ENCODE measurements around the gene UBAP2. TPM values are rescaled to one million over a fixed set of nuclear protein-coding genes. Genes with fewer than 3 reads are reported as not detected.
A peak's percentile ranks its signal among the peaks of the same experiment; 100 is the strongest.
"Not testable (repeated sequence)": the region's sequence is repeated elsewhere in the genome, so short reads cannot be mapped to it uniquely, and the experiment has no call there.

The UBAP2 gene
- total RNA-seq, 2 experiments from 2014 or later: 24.7 to 26.5 TPM

DNA sequence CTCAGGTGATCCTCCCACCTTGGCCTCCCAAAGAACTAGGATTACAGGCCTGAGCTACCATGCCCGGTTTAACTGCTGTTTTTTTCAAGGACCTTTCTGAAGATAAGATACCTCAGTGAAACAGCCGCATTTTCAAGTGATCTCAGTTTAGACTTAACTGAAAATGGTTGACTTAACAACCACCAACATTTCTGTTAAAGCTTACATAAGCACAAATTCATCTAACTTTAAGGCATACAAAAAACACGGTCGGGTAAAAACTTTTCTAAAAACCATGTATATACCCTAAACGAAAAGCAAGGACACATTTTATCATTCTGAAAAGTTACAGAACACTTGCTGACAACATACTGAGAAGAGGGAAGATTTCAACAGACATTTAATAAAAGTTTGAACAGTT lies 22.9 kb downstream of the UBAP2 start:
- H3K9me3 ChIP-seq (ENCODE audit: control insufficient read depth in 1 of 2, insufficient read depth in 1 of 2, low read length in 2 of 2): no peaks in the 10 kb centered on the region
- POLR2A ChIA-PET: no interaction called here
- CTCF ChIA-PET: no interaction called here
- H3K27ac ChIP-seq (ENCODE audit: low read depth in 1 of 2, low read length in 2 of 2): no peak overlapping the region
- no peak overlapping the region for H3K4me3 ChIP-seq (ENCODE audit: low read length)
- TF ChIP-seq, protein P1, sequence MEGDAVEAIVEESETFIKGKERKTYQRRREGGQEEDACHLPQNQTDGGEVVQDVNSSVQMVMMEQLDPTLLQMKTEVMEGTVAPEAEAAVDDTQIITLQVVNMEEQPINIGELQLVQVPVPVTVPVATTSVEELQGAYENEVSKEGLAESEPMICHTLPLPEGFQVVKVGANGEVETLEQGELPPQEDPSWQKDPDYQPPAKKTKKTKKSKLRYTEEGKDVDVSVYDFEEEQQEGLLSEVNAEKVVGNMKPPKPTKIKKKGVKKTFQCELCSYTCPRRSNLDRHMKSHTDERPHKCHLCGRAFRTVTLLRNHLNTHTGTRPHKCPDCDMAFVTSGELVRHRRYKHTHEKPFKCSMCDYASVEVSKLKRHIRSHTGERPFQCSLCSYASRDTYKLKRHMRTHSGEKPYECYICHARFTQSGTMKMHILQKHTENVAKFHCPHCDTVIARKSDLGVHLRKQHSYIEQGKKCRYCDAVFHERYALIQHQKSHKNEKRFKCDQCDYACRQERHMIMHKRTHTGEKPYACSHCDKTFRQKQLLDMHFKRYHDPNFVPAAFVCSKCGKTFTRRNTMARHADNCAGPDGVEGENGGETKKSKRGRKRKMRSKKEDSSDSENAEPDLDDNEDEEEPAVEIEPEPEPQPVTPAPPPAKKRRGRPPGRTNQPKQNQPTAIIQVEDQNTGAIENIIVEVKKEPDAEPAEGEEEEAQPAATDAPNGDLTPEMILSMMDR (IDR thresholded peaks at IDR 0.05): no peak
- intact Hi-C loops (cut with DNase I, micrococcal nuclease): no loop called here
- no peak overlapping the region for H3K4me3 Mint-ChIP-seq
- H3K4me1 ChIP-seq (ENCODE audit: insufficient read depth, low read length): no peaks in the 10 kb centered on the region
- peaks cover 11% of the 10 kb centered on the region for H3K36me3 ChIP-seq (ENCODE audit: insufficient read depth, low read length)
- no peaks in the 10 kb centered on the region for H3K9me3 Mint-ChIP-seq
- H3K27me3 Mint-ChIP-seq: no peaks in the 10 kb centered on the region
- H3K36me3 Mint-ChIP-seq (ENCODE audit: low read depth): peaks cover 11% of the 10 kb centered on the region
- ATAC-seq (ENCODE audit: poor library complexity) (no peak), DNase-seq (no peak)
- no peaks in the 10 kb centered on the region for H3K27me3 ChIP-seq (ENCODE audit: control insufficient read depth in 1 of 2, insufficient read depth in 2 of 2, low read length in 2 of 2)
- peak overlapping the region; percentile 27 for H3K27ac Mint-ChIP-seq
- H3K4me1 Mint-ChIP-seq (ENCODE audit: low read depth): peaks cover 18% of the 10 kb centered on the region

DNA sequence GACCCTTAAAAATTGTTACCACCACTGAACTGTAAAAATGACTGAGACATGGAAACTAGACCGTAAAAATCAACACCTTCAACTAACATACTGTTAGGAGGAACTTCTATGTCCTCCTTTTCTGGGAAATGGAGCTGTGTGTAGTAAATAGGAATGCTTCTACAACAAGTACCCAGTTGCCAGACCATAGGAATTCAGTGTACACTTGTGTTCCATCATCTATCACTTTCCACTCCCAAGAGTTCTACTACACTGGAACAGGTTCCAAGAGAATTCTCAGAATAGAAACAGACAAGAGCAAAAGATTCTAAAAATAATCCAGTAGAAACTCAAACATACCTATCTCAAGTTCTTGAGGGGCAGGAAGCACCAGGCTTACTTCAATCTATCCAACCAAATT lies 23.6 kb downstream of the UBAP2 start:
- Mint-ChIP-seq H3K27ac (peak overlapping the region; percentile 9), H3K4me1 (ENCODE audit: low read depth) (peaks cover 18% of the 10 kb centered on the region), H3K27me3 (no peaks in the 10 kb centered on the region), H3K36me3 (ENCODE audit: low read depth) (peaks cover 11% of the 10 kb centered on the region), H3K4me3 (no peak overlapping the region), H3K9me3 (no peaks in the 10 kb centered on the region)
- Histone ChIP-seq H3K9me3 (ENCODE audit: control insufficient read depth in 1 of 2, insufficient read depth in 1 of 2, low read length in 2 of 2) (no peaks in the 10 kb centered on the region), H3K4me3 (ENCODE audit: low read length) (no peak overlapping the region), H3K27ac (ENCODE audit: low read depth in 1 of 2, low read length in 2 of 2) (no peak overlapping the region), H3K27me3 (ENCODE audit: control insufficient read depth in 1 of 2, insufficient read depth in 2 of 2, low read length in 2 of 2) (no peaks in the 10 kb centered on the region), H3K36me3 (ENCODE audit: insufficient read depth, low read length) (peaks cover 11% of the 10 kb centered on the region), H3K4me1 (ENCODE audit: insufficient read depth, low read length) (no peaks in the 10 kb centered on the region)
- DNase-seq (no peak), ATAC-seq (ENCODE audit: poor library complexity) (no peak)
- intact Hi-C loops (cut with DNase I, micrococcal nuclease): no loop called here
- TF ChIP-seq, protein P1 (IDR thresholded peaks at IDR 0.05): no peak
- POLR2A ChIA-PET: no interaction called here
- CTCF ChIA-PET: no interaction called here

DNA sequence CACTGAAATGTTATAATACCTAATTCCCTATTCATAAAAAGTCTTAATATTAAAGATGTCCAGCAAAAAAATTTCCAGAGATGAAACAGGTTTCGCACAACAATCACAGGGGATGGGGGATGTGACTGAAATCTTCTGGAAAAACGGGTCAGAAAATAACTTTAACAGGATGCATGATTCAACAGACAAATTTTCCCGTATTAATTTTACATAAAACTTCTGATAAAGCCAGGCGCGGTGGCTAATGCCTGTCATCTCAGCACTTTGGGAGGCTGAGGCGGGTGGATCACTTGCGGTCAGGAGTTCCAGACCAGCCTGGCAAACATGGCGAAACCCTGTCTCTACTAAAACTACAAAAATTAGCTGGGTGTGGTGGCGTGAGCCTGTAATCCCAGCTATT lies 24.2 kb downstream of the UBAP2 start:
- Mint-ChIP-seq H3K36me3 (ENCODE audit: low read depth) (peaks cover 11% of the 10 kb centered on the region), H3K4me1 (ENCODE audit: low read depth) (peaks cover 18% of the 10 kb centered on the region)
- intact Hi-C loops (cut with DNase I, micrococcal nuclease); ATAC-seq (ENCODE audit: poor library complexity); H3K9me3 Mint-ChIP-seq; DNase-seq; H3K4me3 ChIP-seq (ENCODE audit: low read length); H3K4me1 ChIP-seq (ENCODE audit: insufficient read depth, low read length); POLR2A ChIA-PET; H3K27ac ChIP-seq (ENCODE audit: low read depth in 1 of 2, low read length in 2 of 2); H3K27me3 Mint-ChIP-seq; CTCF ChIA-PET; H3K27me3 ChIP-seq (ENCODE audit: control insufficient read depth in 1 of 2, insufficient read depth in 2 of 2, low read length in 2 of 2); H3K9me3 ChIP-seq (ENCODE audit: control insufficient read depth in 1 of 2, insufficient read depth in 1 of 2, low read length in 2 of 2); H3K27ac Mint-ChIP-seq; H3K4me3 Mint-ChIP-seq: not testable (repeated sequence)
- peaks cover 11% of the 10 kb centered on the region for H3K36me3 ChIP-seq (ENCODE audit: insufficient read depth, low read length)

- Mint-ChIP-seq H3K27ac (no peak overlapping the region), H3K4me3 (no peak overlapping the region), H3K9me3 (no peaks in the 10 kb centered on the region), H3K36me3 (ENCODE audit: low read depth) (peaks cover 34% of the 10 kb centered on the region), H3K4me1 (ENCODE audit: low read depth) (no peaks in the 10 kb centered on the region), H3K27me3 (no peaks in the 10 kb centered on the region)
- ChIA-PET POLR2A (no interaction called here), CTCF (interaction anchor here (0.7 kb wide), 1 partner anchor 138 kb away, joined by 3 read pairs; no protein-coding TSS in a partner anchor)
- intact Hi-C loops (cut with DNase I, micrococcal nuclease): loop anchor here (10.0 kb wide), 2 partner anchors 59 to 359 kb away; partner anchors contain the start of gene MYORG (in 1 of the 2)
- ATAC-seq (ENCODE audit: poor library complexity) (no peak), DNase-seq (no peak)
- Histone ChIP-seq H3K27ac (ENCODE audit: low read depth in 1 of 2, low read length in 2 of 2) (no peak overlapping the region), H3K36me3 (ENCODE audit: insufficient read depth, low read length) (peaks cover 8% of the 10 kb centered on the region), H3K27me3 (ENCODE audit: control insufficient read depth in 1 of 2, insufficient read depth in 2 of 2, low read length in 2 of 2) (no peaks in the 10 kb centered on the region), H3K9me3 (ENCODE audit: control insufficient read depth in 1 of 2, insufficient read depth in 1 of 2, low read length in 2 of 2) (no peaks in the 10 kb centered on the region), H3K4me1 (ENCODE audit: insufficient read depth, low read length) (no peaks in the 10 kb centered on the region), H3K4me3 (ENCODE audit: low read length) (no peak overlapping the region)
- TF ChIP-seq, protein P1 (IDR thresholded peaks at IDR 0.05): no peak
Observed at GRCh38 chr9:34016149-34016548, 32.5 kb downstream of the UBAP2 start.
